CD8-positive, alpha-beta memory T cell (primary cell): ENCODE results near the gene ARMC9. TPM values are rescaled to one million over a fixed set of nuclear protein-coding genes. Genes with fewer than 3 reads are reported as not detected.
A peak's percentile ranks its signal among the peaks of the same experiment; 100 is the strongest.
"Not testable (repeated sequence)": the region's sequence is repeated elsewhere in the genome, so short reads cannot be mapped to it uniquely, and the experiment has no call there.

Experiments
- CTCF ChIA-PET: fragments of 350-600 bp; sonication (Branson Sonifier 250); formaldehyde crosslinking; loops from one replicate; lab custom pipeline; 2021; ENCODE audit warnings: antibody characterized with exemption; lab: Charles Lee
- POLR2A ChIA-PET: fragments of 350-600 bp; sonication (Branson Sonifier 250); formaldehyde crosslinking; loops from one replicate; lab custom pipeline; 2021; ENCODE audit warnings: antibody characterized with exemption; lab: Charles Lee
- DNase-seq, 5 donors: peaks; one replicate each; pipeline versions ENCODE4 v3.0.0 to v3.0.0-alpha.2; 2020 to 2022; ENCODE audit warnings: mixed read lengths in 1 of 5
- H3K27ac ChIP-seq: one replicate; pipeline ENCODE4 v1.7.0; 2013; ENCODE audit warnings: low read depth, mild to moderate bottlenecking, low read length, moderate library complexity
- H3K27me3 ChIP-seq: 2 replicates; pipeline ENCODE4 v1.7.0; 2013; ENCODE audit warnings: low read length, mild to moderate bottlenecking; ENCODE audit not compliant: insufficient read depth, poor library complexity, severe bottlenecking
- H3K36me3 ChIP-seq: 2 replicates; pipeline ENCODE4 v1.7.0; 2013; ENCODE audit warnings: mild to moderate bottlenecking, low read length, moderate library complexity; ENCODE audit not compliant: insufficient read depth
- H3K4me1 ChIP-seq: 2 replicates; pipeline ENCODE4 v1.7.0; 2013; ENCODE audit warnings: mild to moderate bottlenecking, low read length, moderate library complexity; ENCODE audit not compliant: insufficient read depth
- H3K4me3 ChIP-seq: 2 replicates; pipeline ENCODE4 v1.7.0; 2013; ENCODE audit warnings: mild to moderate bottlenecking, low read length
- H3K9me3 ChIP-seq: 2 replicates; pipeline ENCODE4 v1.7.0; 2013; ENCODE audit warnings: mild to moderate bottlenecking, low read length
- H3K27ac Mint-ChIP-seq, 8 donors: one replicate each; pipeline ENCODE4 v1.8.0; 2020 to 2021; ENCODE audit warnings: mixed read lengths in 8 of 8, mild to moderate bottlenecking in 6 of 8, inconsistent platforms in 3 of 8, moderate library complexity in 3 of 8
- H3K27me3 Mint-ChIP-seq, 2 donors: one replicate each; pipeline ENCODE4 v1.8.0; 2020 to 2021; ENCODE audit warnings: mixed read lengths in 2 of 2, mild to moderate bottlenecking in 1 of 2, moderate library complexity in 1 of 2
- H3K36me3 Mint-ChIP-seq, 3 donors: one replicate each; pipeline ENCODE4 v1.8.0; 2020 to 2021; ENCODE audit warnings: mixed read lengths in 3 of 3, inconsistent platforms in 1 of 3, mild to moderate bottlenecking in 1 of 3
- H3K4me1 Mint-ChIP-seq, 3 donors: one replicate each; pipeline ENCODE4 v1.8.0; 2020 to 2021; ENCODE audit warnings: mixed read lengths in 3 of 3, inconsistent platforms in 1 of 3, mild to moderate bottlenecking in 1 of 3
- H3K4me3 Mint-ChIP-seq, 7 donors: one replicate each; pipeline ENCODE4 v1.8.0; 2020 to 2021; ENCODE audit warnings: mixed read lengths in 7 of 7, mild to moderate bottlenecking in 6 of 7, moderate library complexity in 4 of 7, inconsistent platforms in 2 of 7
- H3K9me3 Mint-ChIP-seq, 5 donors: one replicate each; pipeline ENCODE4 v1.8.0; 2020 to 2022; ENCODE audit warnings: mixed read lengths in 5 of 5, mild to moderate bottlenecking in 3 of 5, moderate library complexity in 2 of 5, inconsistent platforms in 1 of 5
- polyA plus RNA-seq: library from polyadenylated mRNA; unstranded; fragments of 300-500 nt; fragmentation: Illumina TruSeq; gene quantifications from one replicate; pipeline ENCODE4 v1.2.3, GENCODE V29; 2021
- total RNA-seq, 2 experiments: library from RNA; stranded (reverse); gene quantifications; one replicate each; pipeline ENCODE4 v1.2.3, GENCODE V29; 2021

The ARMC9 gene
- total and polyA plus RNA-seq, 3 experiments from 2014 or later: 1.0 to 6.4 (median 5.3) TPM

GRCh38 chr2:231347638-231348037 is 149.2 kb downstream of the ARMC9 start:
- no peaks in the 10 kb centered on the region for H3K27me3 ChIP-seq
- ChIA-PET CTCF (interaction anchor here (1.2 to 1.3 kb wide), 2 partner anchors 12 to 25 kb away, joined by 3 to 4 read pairs; no protein-coding TSS in a partner anchor), POLR2A (no interaction called here)
- H3K27ac ChIP-seq: no peak overlapping the region
- no peak overlapping the region for H3K27ac Mint-ChIP-seq
- no peaks in the 10 kb centered on the region for H3K36me3 Mint-ChIP-seq
- no peaks in the 10 kb centered on the region for H3K9me3 ChIP-seq
- no peaks in the 10 kb centered on the region for H3K4me1 ChIP-seq
- H3K4me3 ChIP-seq: no peak overlapping the region
- H3K36me3 ChIP-seq: no peaks in the 10 kb centered on the region
- no peak for DNase-seq
- peaks cover 3 to 8% of the 10 kb centered on the region in 2 donors for H3K27me3 Mint-ChIP-seq
- H3K4me3 Mint-ChIP-seq: no peak overlapping the region
- H3K4me1 Mint-ChIP-seq: no peaks in the 10 kb centered on the region
- H3K9me3 Mint-ChIP-seq: no peaks in the 10 kb centered on the region

DNA sequence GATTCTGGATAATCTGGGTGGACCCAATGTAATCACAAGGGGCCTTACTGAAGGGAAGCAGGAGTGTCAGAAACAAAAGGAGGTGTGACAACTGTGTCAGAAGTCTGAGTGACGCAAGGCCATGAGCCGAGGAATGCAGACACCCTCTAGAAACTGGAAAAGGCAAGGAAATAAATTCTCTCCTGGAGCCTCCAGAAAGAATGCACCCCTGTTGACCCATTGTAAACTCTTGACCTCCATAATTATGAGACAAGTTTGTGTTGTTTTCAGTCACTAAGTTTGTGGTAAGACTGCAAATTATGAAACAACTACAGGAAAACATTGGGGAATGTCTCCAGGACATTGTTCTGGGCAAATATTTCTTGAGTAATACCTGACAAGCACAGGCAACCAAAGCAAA is 149.7 kb downstream of the ARMC9 start:
- Histone ChIP-seq H3K27me3 (no peaks in the 10 kb centered on the region), H3K36me3 (no peaks in the 10 kb centered on the region), H3K4me3 (no peak overlapping the region), H3K4me1 (no peaks in the 10 kb centered on the region), H3K27ac (no peak overlapping the region), H3K9me3 (no peaks in the 10 kb centered on the region)
- Mint-ChIP-seq H3K36me3 (no peaks in the 10 kb centered on the region), H3K4me1 (no peaks in the 10 kb centered on the region), H3K9me3 (no peaks in the 10 kb centered on the region), H3K27ac (peak overlapping the region in 1 of 8 donors; percentile 54), H3K4me3 (no peak overlapping the region), H3K27me3 (peaks cover 3 to 8% of the 10 kb centered on the region in 2 donors)
- CTCF ChIA-PET: interaction anchor here (1.2 kb wide), 1 partner anchor 13 kb away, joined by 4 read pairs; no protein-coding TSS in a partner anchor
- POLR2A ChIA-PET: no interaction called here
- DNase-seq: no peak

DNA sequence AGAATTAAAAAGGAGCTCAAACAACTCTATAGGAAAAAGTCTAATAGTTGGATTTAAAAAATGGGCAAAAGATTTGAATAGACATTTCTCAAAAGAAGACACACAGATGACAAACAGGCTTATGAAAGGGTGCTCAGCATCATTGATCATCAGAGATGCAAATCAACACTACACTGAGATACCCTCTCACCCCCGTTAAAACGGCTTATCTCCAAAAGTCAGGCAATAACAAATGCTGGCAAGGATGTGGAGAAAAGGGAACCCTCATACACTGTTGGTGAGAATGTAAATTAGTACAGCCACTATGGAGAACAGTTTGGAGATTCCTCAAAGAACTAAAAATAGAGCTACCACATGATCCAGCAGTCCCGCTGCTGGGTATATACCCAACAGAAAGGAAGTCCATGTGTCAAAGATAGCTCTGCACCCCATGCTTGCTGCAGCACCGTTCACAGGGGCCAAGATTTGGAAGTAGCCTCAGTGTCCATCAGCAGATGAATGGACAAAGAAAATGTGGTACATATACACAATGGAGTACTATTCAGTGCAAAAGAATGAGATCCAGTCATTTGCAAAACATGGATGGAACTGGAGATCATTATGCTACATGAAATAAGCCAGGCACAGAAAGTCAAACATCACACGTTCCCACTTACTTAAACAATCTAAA is 150.4 kb downstream of the ARMC9 start:
- Mint-ChIP-seq H3K27ac (no peak overlapping the region), H3K36me3 (no peaks in the 10 kb centered on the region), H3K4me1 (no peaks in the 10 kb centered on the region), H3K9me3 (no peaks in the 10 kb centered on the region), H3K27me3 (peaks cover 3 to 8% of the 10 kb centered on the region in 2 donors), H3K4me3 (no peak overlapping the region)
- H3K36me3 ChIP-seq: no peaks in the 10 kb centered on the region
- no peak overlapping the region for H3K27ac ChIP-seq
- no peak overlapping the region for H3K4me3 ChIP-seq
- no peak for DNase-seq
- no peaks in the 10 kb centered on the region for H3K27me3 ChIP-seq
- no peaks in the 10 kb centered on the region for H3K4me1 ChIP-seq
- no peaks in the 10 kb centered on the region for H3K9me3 ChIP-seq
- POLR2A ChIA-PET: no interaction called here
- CTCF ChIA-PET: no interaction called here

DNA sequence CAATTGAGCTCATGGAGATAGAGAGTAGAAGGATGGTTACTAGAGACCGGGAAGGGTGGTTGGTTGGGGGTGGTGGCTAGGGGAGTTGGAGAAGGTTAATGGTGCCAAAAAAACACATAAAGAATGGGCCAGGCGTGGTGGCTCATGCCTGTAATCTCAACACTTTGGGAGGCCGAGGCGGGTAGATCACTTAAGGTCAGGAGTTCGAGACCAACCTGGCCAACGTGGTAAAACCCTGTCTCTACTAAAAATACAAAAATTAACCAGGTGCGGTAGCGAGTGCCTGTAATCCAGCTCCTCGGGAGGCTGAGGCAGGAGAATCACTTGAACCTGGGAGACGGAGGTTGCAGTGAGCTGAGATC is 150.9 kb downstream of the ARMC9 start:
- H3K4me1 ChIP-seq, H3K4me1 Mint-ChIP-seq, H3K27me3 Mint-ChIP-seq, H3K27me3 ChIP-seq, H3K36me3 ChIP-seq, H3K9me3 Mint-ChIP-seq, H3K27ac ChIP-seq, CTCF ChIA-PET, POLR2A ChIA-PET, H3K27ac Mint-ChIP-seq, H3K36me3 Mint-ChIP-seq, DNase-seq, H3K9me3 ChIP-seq, H3K4me3 ChIP-seq, H3K4me3 Mint-ChIP-seq: not testable (repeated sequence)

DNA sequence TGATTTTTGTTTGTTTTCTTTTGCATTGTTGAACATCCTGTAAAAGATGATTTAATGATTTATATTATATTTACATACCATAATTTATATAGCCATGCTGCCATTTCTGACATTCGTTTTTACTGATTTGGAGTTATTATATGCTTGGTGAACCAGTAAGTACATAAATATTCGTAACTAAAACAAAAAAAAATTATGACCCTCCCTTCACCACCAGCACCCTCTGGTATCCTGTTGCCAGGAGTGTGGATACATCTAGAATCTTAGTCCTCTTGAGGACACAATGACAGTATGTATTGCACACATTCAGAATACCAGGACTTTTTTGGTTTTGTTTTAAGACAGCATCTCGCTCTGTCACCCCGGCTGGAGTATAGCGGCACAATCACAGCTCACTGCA is 153.2 kb downstream of the ARMC9 start:
- Mint-ChIP-seq H3K36me3 (no peaks in the 10 kb centered on the region), H3K27me3 (peaks cover 2 to 5% of the 10 kb centered on the region in 2 donors), H3K27ac (no peak overlapping the region), H3K9me3 (no peaks in the 10 kb centered on the region), H3K4me3 (no peak overlapping the region), H3K4me1 (no peaks in the 10 kb centered on the region)
- Histone ChIP-seq H3K36me3 (no peaks in the 10 kb centered on the region), H3K4me3 (no peak overlapping the region), H3K9me3 (no peaks in the 10 kb centered on the region), H3K27me3 (no peaks in the 10 kb centered on the region), H3K4me1 (no peaks in the 10 kb centered on the region), H3K27ac (no peak overlapping the region)
- no peak for DNase-seq
- POLR2A ChIA-PET: no interaction called here
- CTCF ChIA-PET: no interaction called here

DNA sequence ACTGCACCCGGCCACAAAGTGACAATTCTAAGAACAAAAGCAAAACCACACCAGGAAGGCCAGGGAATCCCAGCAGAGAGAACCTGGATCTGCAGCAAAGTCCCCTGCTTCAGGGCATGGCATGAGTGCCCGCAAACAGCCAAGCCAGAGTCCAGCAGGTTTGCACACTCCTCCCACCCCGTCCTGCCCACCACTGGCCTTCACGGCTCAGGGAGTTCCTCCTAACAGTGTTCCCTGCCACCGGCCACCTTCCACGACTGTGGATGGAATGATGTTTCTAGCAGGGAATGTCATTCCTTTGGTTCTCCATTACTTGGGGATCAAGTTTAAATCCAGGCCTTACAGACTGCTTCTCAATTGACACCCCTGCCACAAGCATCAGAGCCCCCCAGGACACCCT is 155.0 kb downstream of the ARMC9 start:
- DNase-seq: no peak
- H3K4me3 Mint-ChIP-seq: no peak overlapping the region
- Histone ChIP-seq H3K4me3 (no peak overlapping the region), H3K36me3 (no peaks in the 10 kb centered on the region), H3K27me3 (no peaks in the 10 kb centered on the region), H3K9me3 (no peaks in the 10 kb centered on the region), H3K4me1 (no peaks in the 10 kb centered on the region), H3K27ac (no peak overlapping the region)
- peaks cover 2 to 5% of the 10 kb centered on the region in 2 donors for H3K27me3 Mint-ChIP-seq
- CTCF ChIA-PET: interaction anchor here (0.7 kb wide), 1 partner anchor 99 kb away, joined by 3 read pairs; no protein-coding TSS in a partner anchor
- POLR2A ChIA-PET: no interaction called here
- H3K27ac Mint-ChIP-seq: no peak overlapping the region
- H3K36me3 Mint-ChIP-seq: no peaks in the 10 kb centered on the region
- H3K4me1 Mint-ChIP-seq: no peaks in the 10 kb centered on the region
- no peaks in the 10 kb centered on the region for H3K9me3 Mint-ChIP-seq

- no peak for DNase-seq
- POLR2A ChIA-PET: no interaction called here
- no peaks in the 10 kb centered on the region for H3K9me3 ChIP-seq
- Mint-ChIP-seq H3K4me3 (no peak overlapping the region), H3K27me3 (peaks cover 2 to 5% of the 10 kb centered on the region in 2 donors), H3K4me1 (no peaks in the 10 kb centered on the region), H3K9me3 (no peaks in the 10 kb centered on the region), H3K27ac (no peak overlapping the region), H3K36me3 (no peaks in the 10 kb centered on the region)
- no peak overlapping the region for H3K27ac ChIP-seq
- H3K4me1 ChIP-seq: no peaks in the 10 kb centered on the region
- CTCF ChIA-PET: no interaction called here
- H3K36me3 ChIP-seq: no peaks in the 10 kb centered on the region
- no peaks in the 10 kb centered on the region for H3K27me3 ChIP-seq
- no peak overlapping the region for H3K4me3 ChIP-seq
Observed at GRCh38 chr2:231355508-231356465, 157.4 kb downstream of the ARMC9 start.

- no peak overlapping the region for H3K4me3 ChIP-seq
- no peaks in the 10 kb centered on the region for H3K4me1 Mint-ChIP-seq
- H3K27ac ChIP-seq: no peak overlapping the region
- H3K4me3 Mint-ChIP-seq: no peak overlapping the region
- H3K27me3 Mint-ChIP-seq: peaks cover 2 to 5% of the 10 kb centered on the region in 2 donors
- POLR2A ChIA-PET: no interaction called here
- H3K9me3 Mint-ChIP-seq: no peaks in the 10 kb centered on the region
- no peaks in the 10 kb centered on the region for H3K36me3 Mint-ChIP-seq
- DNase-seq: no peak
- no peaks in the 10 kb centered on the region for H3K4me1 ChIP-seq
- CTCF ChIA-PET: no interaction called here
- no peaks in the 10 kb centered on the region for H3K36me3 ChIP-seq
- no peaks in the 10 kb centered on the region for H3K9me3 ChIP-seq
- H3K27ac Mint-ChIP-seq: no peak overlapping the region
- no peaks in the 10 kb centered on the region for H3K27me3 ChIP-seq
Observed at GRCh38 chr2:231356466-231356844, 158.0 kb downstream of the ARMC9 start.
